HEK293T (cell line): ENCODE results near the gene SNAP91.

ENCODE experiments used
- CTCF ChIA-PET: fragments of 350-600 bp; formaldehyde crosslinking; extraction: SDS; loops from one replicate; lab custom pipeline; 2021; ENCODE audit warnings: antibody characterized with exemption, inconsistent platforms; lab: Yijun Ruan, JAX
- POLR2A ChIA-PET: fragments of 350-600 bp; formaldehyde crosslinking; extraction: SDS; loops from one replicate; lab custom pipeline; 2020; ENCODE audit warnings: antibody characterized with exemption, inconsistent platforms; lab: Yijun Ruan, JAX
- DNase-seq: peaks from one replicate; pipeline ENCODE4 v3.0.0; 2012; ENCODE audit warnings: mixed read lengths; ENCODE audit errors: extremely low spot score
- ARNT ChIP-seq: fragments of 450-650 bp; IDR thresholded peaks from 2 replicates; pipeline ENCODE4 v1.6.1; 2017; ENCODE audit warnings: mild to moderate bottlenecking
- BHLHE40 ChIP-seq: fragments of 450-650 bp; IDR thresholded peaks from 2 replicates; pipeline ENCODE4 v1.6.1; 2016; ENCODE audit warnings: mild to moderate bottlenecking, moderate library complexity, borderline replicate concordance
- CTBP1 ChIP-seq: fragments of 450-650 bp; IDR thresholded peaks from 2 replicates; pipeline ENCODE4 v1.6.1; 2016; ENCODE audit warnings: borderline replicate concordance
- ELF4 ChIP-seq: fragments of 450-650 bp; IDR thresholded peaks from 2 replicates; pipeline ENCODE4 v1.6.1; 2017; ENCODE audit warnings: antibody characterized with exemption
- FOXA1 ChIP-seq: fragments of 450-650 bp; IDR thresholded peaks from 2 replicates; pipeline ENCODE4 v1.6.1; 2016; ENCODE audit warnings: mild to moderate bottlenecking
- FOXK2 ChIP-seq: fragments of 450-650 bp; IDR thresholded peaks from 2 replicates; pipeline ENCODE4 v1.6.1; 2016; ENCODE audit warnings: mild to moderate bottlenecking
- FOXM1 ChIP-seq: fragments of 450-650 bp; IDR thresholded peaks from 2 replicates; pipeline ENCODE4 v1.6.1; 2017; ENCODE audit warnings: mild to moderate bottlenecking, borderline replicate concordance
- HDGF ChIP-seq: fragments of 450-650 bp; IDR thresholded peaks from 2 replicates; pipeline ENCODE4 v1.6.1; 2017; ENCODE audit warnings: antibody characterized with exemption, borderline replicate concordance
- L3MBTL2 ChIP-seq: fragments of 450-650 bp; conservative IDR thresholded peaks from 2 replicates; pipeline ENCODE4 v1.6.1; 2016; ENCODE audit warnings: mild to moderate bottlenecking
- LEF1 ChIP-seq: fragments of 450-650 bp; IDR thresholded peaks from 2 replicates; pipeline ENCODE4 v1.6.1; 2017; ENCODE audit warnings: mild to moderate bottlenecking, borderline replicate concordance
- NFRKB ChIP-seq: fragments of 450-650 bp; IDR thresholded peaks from 2 replicates; pipeline ENCODE4 v1.6.1; 2016; ENCODE audit warnings: mild to moderate bottlenecking, moderate library complexity
- SP1 ChIP-seq: fragments of 450-650 bp; IDR thresholded peaks from 2 replicates; pipeline ENCODE4 v1.6.1; 2017
- SUZ12 ChIP-seq: fragments of 450-650 bp; IDR thresholded peaks from 2 replicates; pipeline ENCODE4 v1.6.1; 2016; ENCODE audit warnings: mild to moderate bottlenecking
- TARDBP ChIP-seq: fragments of 450-650 bp; IDR thresholded peaks from 2 replicates; pipeline ENCODE4 v1.6.1; 2016
- ZNF384 ChIP-seq: fragments of 450-650 bp; IDR thresholded peaks from 2 replicates; pipeline ENCODE4 v1.6.1; 2016
- TF ChIP-seq, protein P1 (sequence below): fragments of 450-650 bp; IDR thresholded peaks from 2 replicates; pipeline ENCODE4 v1.6.1; 2016

Gene SNAP91

DNA sequence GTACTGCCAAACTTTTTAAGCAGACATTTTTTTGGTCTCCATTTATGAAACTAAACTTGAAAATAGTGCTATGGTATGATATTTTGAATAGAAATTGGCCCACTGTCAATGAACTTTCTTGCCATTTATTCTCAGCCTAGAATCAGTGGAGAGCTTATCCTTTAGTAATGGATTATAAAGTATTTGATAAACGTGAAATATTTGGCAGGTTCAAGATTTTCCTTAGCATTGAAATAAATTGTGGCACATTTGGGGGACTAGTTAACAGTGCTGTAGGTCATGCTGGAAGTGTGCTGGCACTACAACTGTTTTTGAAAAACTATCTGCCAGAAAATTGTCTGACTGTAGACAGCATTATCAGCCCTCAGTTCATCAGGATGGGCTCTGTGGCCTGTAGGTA lies 194.4 kb downstream of the SNAP91 start:
- POLR2A ChIA-PET = interaction anchor here (0.6 to 0.8 kb wide), 3 partner anchors 97 to 346 kb away, joined by 3 read pairs; no protein-coding TSS in a partner anchor
- TF ChIP-seq TARDBP (no peak), ELF4 (no peak), CTBP1 (no peak), FOXA1 (no peak), FOXM1 (no peak), ZNF384 (no peak), NFRKB (no peak), ARNT (no peak), SP1 (no peak), HDGF (no peak), BHLHE40 (no peak), FOXK2 (no peak), SUZ12 (no peak), L3MBTL2 (no peak), LEF1 (no peak)
- TF ChIP-seq, protein P1, sequence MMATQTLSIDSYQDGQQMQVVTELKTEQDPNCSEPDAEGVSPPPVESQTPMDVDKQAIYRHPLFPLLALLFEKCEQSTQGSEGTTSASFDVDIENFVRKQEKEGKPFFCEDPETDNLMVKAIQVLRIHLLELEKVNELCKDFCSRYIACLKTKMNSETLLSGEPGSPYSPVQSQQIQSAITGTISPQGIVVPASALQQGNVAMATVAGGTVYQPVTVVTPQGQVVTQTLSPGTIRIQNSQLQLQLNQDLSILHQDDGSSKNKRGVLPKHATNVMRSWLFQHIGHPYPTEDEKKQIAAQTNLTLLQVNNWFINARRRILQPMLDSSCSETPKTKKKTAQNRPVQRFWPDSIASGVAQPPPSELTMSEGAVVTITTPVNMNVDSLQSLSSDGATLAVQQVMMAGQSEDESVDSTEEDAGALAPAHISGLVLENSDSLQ = no peak
- no peak for DNase-seq
- CTCF ChIA-PET = interaction anchor here (1.1 to 6.5 kb wide), 6 partner anchors 97 to 447 kb away, joined by 3 to 51 read pairs (median 25); partner anchors contain the start of genes DOP1A and UBE3D

DNA sequence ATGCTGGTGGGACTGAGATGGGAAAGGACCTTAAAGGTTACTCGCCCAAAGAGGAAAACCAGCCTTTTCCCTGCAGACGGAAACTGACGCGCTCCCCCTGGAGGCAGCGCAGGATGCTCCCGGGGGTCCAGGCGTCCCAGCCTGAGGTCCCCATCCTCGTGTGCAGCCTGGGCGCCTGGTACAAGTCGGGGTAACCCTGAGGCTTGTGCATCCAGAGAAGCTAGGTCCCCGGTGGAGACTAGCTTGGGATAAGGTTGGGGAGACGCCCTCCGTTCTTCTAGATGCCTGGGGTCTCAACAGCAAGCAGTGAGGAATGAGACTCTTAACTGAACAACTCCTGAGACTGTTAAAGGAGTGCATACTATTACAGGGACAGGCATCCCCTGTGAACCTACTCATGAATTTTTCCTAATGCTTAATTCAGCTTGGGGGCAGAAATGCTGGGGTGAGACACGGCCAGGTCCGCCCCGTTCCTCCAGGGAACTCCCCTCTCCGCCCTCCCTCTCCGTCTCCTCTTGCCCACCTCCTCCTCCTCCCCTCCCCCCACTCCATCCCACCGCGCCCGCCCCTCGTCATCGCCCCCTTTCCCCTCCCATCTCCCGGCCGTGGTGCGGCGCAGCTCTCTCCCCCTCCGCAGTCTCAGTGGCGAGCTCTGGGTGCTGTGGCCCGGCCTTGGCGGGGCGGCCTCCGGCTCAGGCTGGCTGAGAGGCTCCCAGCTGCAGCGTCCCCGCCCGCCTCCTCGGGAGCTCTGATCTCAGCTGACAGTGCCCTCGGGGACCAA lies 196.8 kb downstream of the SNAP91 start, which contains the start of gene PRSS35:
PRSS35 (plus strand) TSS at position 634 of the 781 bp plus-strand sequence. CDS start 10,908 bp downstream, outside the sequence.
- DNase-seq = peak; percentile 76
- ChIA-PET POLR2A (interaction anchor here (0.6 to 1.2 kb wide), 2 partner anchors 445 to 447 kb away, joined by 3 read pairs; partner anchors contain the start of genes DOP1A and UBE3D), CTCF (interaction anchor here (0.5 to 6.5 kb wide), 12 partner anchors 9 to 761 kb away, joined by 3 to 51 read pairs (median 6); partner anchors contain the start of genes DOP1A and UBE3D)
- TF ChIP-seq ELF4 (no peak), ARNT (no peak), SP1 (no peak)

DNA sequence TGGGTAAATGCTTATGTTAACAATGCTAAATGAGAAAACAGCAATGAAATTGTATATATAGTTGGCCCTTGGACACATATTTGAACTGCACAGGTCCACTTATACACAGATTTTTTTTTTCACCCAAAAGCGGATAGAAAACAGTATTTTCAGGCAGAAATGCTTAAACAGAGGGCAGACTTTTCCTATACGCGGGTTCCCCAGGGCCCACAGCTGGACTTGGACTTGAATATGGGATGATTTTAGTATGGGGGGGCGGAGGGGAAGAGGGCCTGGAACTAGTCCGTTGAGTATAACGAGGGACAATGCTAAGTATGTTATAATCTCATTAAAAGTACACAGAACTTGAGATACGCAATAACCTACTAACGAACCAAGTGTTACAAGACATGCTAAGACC lies 197.6 kb downstream of the SNAP91 start:
- TF ChIP-seq, protein P1 = no peak
- no peak for TF ChIP-seq TARDBP
- TF ChIP-seq HDGF = no peak
- no peak for TF ChIP-seq LEF1
- POLR2A ChIA-PET = no interaction called here
- DNase-seq = no peak
- CTCF ChIA-PET = interaction anchor here (0.6 to 6.5 kb wide), 8 partner anchors 31 to 1177 kb away, joined by 3 to 51 read pairs (median 8); partner anchors contain the start of genes DOP1A and UBE3D

DNA sequence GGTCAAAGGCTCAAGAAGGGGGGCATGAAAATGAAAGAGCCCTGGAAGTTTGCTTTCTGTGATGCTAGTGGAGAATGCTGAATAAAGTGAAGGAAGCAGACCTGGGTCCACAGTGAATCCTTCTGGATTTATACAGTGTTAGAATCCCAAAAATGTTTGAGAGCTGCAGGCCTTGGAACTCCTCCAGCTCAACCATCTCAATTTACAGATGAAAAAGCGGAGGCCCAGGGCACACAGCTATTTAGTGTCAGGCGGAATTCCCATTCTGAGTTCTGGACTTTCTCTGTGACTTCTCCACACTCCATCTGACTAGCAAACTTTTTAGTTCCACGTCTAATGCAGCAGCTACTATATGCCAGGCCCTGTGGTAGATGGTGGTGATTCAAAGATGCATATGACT lies 198.1 kb downstream of the SNAP91 start:
- ChIA-PET POLR2A (no interaction called here), CTCF (interaction anchor here (0.6 to 6.5 kb wide), 7 partner anchors 31 to 1177 kb away, joined by 3 to 51 read pairs (median 6); partner anchors contain the start of genes DOP1A and UBE3D)
- TF ChIP-seq CTBP1 = no peak
- DNase-seq = no peak

DNA sequence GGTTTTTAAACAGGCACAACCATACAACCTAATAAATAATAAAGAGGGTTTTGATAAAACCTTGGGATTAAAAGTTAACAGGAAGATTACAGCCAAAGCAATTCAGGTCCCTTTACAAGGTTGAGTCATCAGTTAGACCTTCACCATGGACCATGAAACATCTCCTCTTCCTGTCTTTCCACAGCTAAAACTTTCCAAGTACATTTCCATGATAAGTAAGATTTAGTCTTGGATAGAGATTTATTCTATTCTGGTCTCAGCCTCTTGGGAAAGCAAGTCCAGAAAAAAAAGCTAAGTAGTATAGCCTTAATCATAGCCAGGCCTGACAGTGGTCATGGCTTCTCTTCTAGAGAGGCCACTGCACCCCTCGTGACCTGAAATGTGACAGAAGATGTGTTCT lies 199.5 kb downstream of the SNAP91 start:
- CTCF ChIA-PET = interaction anchor here (0.8 to 6.5 kb wide), 2 partner anchors 290 to 442 kb away, joined by 3 to 51 read pairs; partner anchors contain the start of genes DOP1A and UBE3D

DNA sequence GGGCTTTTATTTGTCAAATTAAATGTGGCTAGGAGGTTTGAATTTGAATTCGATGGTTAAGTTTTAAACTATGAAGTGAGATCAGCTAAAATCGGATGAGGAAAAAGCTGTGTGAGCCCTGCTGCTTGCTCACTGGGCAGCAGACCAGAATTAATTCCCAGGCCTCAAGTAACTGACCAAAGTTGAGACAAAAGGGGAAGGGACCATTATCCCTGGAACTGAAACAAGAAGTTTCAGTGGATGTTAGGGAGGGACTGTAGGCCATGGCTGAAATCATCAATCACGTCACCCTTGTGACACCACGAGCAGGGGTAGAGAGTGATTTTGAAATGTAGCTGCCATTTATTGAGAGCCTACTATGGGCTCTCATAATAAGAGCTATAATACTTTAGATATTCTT lies 203.5 kb downstream of the SNAP91 start:
- no peak for TF ChIP-seq TARDBP
- TF ChIP-seq, protein P1 = no peak
- TF ChIP-seq HDGF = no peak
- TF ChIP-seq ELF4 = no peak
- TF ChIP-seq L3MBTL2 = no peak
- TF ChIP-seq ZNF384 = no peak
- TF ChIP-seq SP1 = no peak
- TF ChIP-seq ARNT = no peak
- no peak for TF ChIP-seq BHLHE40
- no peak for TF ChIP-seq FOXA1
- no peak for TF ChIP-seq CTBP1
- no peak for TF ChIP-seq SUZ12
- no peak for TF ChIP-seq FOXM1
- no peak for TF ChIP-seq LEF1
- TF ChIP-seq FOXK2 = no peak
- no peak for TF ChIP-seq NFRKB
- POLR2A ChIA-PET = no interaction called here
- CTCF ChIA-PET = no interaction called here

More for the DNA sequence above, 199.5 kb downstream of the SNAP91 start:
- no peak for DNase-seq
- TF ChIP-seq ELF4 = no peak
- POLR2A ChIA-PET = no interaction called here

More for the DNA sequence above, 203.5 kb downstream of the SNAP91 start:
- DNase-seq = no peak
